Heart left ventricle (tissue), 13 donors: ENCODE measurements around the gene STAC2.

Experiments
- POLR2A ChIP-seq, 2 donors: fragments of 450-650 bp; IDR thresholded peaks; one replicate each; pipeline ENCODE4 v1.6.1; 2017; ENCODE audit warnings: antibody characterized with exemption in 2 of 2, mild to moderate bottlenecking in 2 of 2, moderate library complexity in 2 of 2
- TF ChIP-seq, protein P1 (sequence below), 12 donors: fragments of 200-600 bp; sonication (generic) in 4 of 12; IDR thresholded peaks; one replicate each; pipeline versions ENCODE4 v1.5.0 to v1.8.0; 2018 to 2022; ENCODE audit warnings: antibody characterized with exemption in 12 of 12, mild to moderate bottlenecking in 5 of 12
- donor health status: ischemic (EF 13 %, LVEDD 7.1; RV severe dilation, severe dysfunction).
- donor health status: DM: no; HTN: yes; CAD: no.
- donor health status: DM: no; HTN: no; CAD: no.
- donor health status: ischemic (EF 25% LVEDD 6.9; RV normal size, moderate dysfunction).
- donor health status: ischemic (EF 25% LVEDD 5.7; RV mildly dilated, moderate dysfunction).
- donor health status: ischemic (EF 35%, LVEDD 5.7; RV mildly dilated, moderate dysfunction).
- donor health status: nonischemic (EF 11% LVEDD 7.7; RV severe dilation, severe dysfunction).
- donor health status: DM: yes; HTN: yes; CAD: no.
- donor health status: PGD.
- donor health status: ischemic (EF 29% LVEDD 5.4; RV normal size, mild dysfunction).
- donor health status: nonischemic (EF 23%, LVEDD 6.1; RV moderate dilation, normal function).

DNA sequence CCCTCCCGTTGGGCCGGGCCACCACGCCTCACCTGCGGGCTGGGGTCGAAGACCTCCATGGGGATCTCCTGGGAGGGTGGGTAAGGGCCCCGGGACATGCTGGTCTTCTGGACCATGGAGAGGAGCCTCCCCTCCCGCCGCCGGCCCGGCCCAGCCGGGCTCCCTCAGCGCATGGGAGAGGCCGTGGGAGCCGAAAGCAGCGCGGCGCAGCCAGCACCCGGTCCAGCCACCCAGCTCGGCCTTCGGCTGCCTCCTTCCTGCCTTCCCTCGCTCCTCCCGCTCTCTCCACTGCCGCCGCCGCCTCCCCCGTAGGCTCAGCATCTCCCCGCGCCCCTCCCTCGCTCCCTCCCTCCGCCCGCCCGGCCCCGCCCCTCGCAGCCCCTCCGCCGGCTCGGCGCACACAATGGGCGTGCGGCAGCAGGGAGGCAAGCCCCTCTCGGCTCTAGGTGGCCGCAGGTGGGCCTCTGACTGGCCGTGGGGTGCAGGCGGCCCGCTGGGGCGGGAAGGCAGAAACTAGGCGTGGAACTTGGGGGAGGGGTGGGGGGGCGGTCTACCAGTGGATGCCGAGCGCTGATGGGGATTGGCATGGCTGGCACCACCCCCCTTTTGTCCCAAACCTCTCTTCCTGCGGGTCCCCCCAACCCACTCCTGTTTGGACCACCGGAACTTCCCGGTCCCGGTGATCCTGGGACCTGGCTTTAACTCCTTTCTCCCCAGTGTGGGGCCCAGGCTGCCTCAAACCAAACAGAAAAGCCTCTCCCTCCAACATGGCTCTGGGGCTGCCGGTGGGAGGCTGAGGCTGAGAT, 28.2 kb downstream of the STAC2 start, which contains the start of gene CACNB1:
- TF ChIP-seq, protein P1, sequence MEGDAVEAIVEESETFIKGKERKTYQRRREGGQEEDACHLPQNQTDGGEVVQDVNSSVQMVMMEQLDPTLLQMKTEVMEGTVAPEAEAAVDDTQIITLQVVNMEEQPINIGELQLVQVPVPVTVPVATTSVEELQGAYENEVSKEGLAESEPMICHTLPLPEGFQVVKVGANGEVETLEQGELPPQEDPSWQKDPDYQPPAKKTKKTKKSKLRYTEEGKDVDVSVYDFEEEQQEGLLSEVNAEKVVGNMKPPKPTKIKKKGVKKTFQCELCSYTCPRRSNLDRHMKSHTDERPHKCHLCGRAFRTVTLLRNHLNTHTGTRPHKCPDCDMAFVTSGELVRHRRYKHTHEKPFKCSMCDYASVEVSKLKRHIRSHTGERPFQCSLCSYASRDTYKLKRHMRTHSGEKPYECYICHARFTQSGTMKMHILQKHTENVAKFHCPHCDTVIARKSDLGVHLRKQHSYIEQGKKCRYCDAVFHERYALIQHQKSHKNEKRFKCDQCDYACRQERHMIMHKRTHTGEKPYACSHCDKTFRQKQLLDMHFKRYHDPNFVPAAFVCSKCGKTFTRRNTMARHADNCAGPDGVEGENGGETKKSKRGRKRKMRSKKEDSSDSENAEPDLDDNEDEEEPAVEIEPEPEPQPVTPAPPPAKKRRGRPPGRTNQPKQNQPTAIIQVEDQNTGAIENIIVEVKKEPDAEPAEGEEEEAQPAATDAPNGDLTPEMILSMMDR (IDR thresholded peaks at IDR 0.05) = no peak
- peak in 1 of 2 donors; percentile 61 for TF ChIP-seq POLR2A (IDR thresholded peaks at IDR 0.05)
